H1 (cell line): ENCODE data around the gene HS2ST1. TPM values are rescaled to one million over a fixed set of nuclear protein-coding genes. Genes with fewer than 3 reads are reported as not detected.

Source experiments
- CTCF ChIA-PET: fragments of 300-600 bp; sonication (Branson Sonifier 250); formaldehyde crosslinking; loops from one replicate; lab custom pipeline; 2021; ENCODE audit not compliant: partially characterized antibody; lab: Charles Lee
- POLR2A ChIA-PET: fragments of 300-600 bp; sonication (Branson Sonifier 250); formaldehyde crosslinking; loops from one replicate; lab custom pipeline; 2021; ENCODE audit warnings: inconsistent platforms; ENCODE audit not compliant: partially characterized antibody; lab: Charles Lee
- DNase-seq, 2 experiments: peaks; one replicate each; pipeline versions ENCODE4 v3.0.0 to v3.0.0-alpha.2; 2010 to 2022; ENCODE audit warnings: low spot score in 2 of 2, low read depth in 1 of 2, mixed read lengths in 1 of 2
- FAIRE-seq: peaks from 2 replicates; lab custom pipeline; 2011; peaks lifted over from hg19 to GRCh38; lab: Jason Lieb, UNC
- H2AFZ ChIP-seq: 2 replicates; pipeline ENCODE4 v1.8.1; 2012; ENCODE audit warnings: low read length, inconsistent platforms
- H2AK5ac ChIP-seq: 2 replicates; pipeline ENCODE4 v1.6.1; 2013; ENCODE audit warnings: low read depth, low read length
- H2BK120ac ChIP-seq: replicated peaks from 2 replicates; pipeline ENCODE3; 2013; ENCODE audit warnings: low read depth, low read length, inconsistent platforms
- H2BK12ac ChIP-seq: 2 replicates; pipeline ENCODE4 v1.6.1; 2013; ENCODE audit warnings: low read depth, low read length
- H2BK15ac ChIP-seq: 2 replicates; pipeline ENCODE4 v1.6.1; 2013; ENCODE audit warnings: low read length
- H2BK20ac ChIP-seq: 2 replicates; pipeline ENCODE4 v1.6.1; 2013; ENCODE audit warnings: low read length
- H2BK5ac ChIP-seq: 2 replicates; pipeline ENCODE4 v1.6.1; 2013; ENCODE audit warnings: low read depth, low read length
- H3K14ac ChIP-seq: 2 replicates; pipeline ENCODE4 v1.6.1; 2013; ENCODE audit warnings: inconsistent platforms; ENCODE audit not compliant: insufficient read length
- H3K18ac ChIP-seq: 2 replicates; pipeline ENCODE4 v1.6.1; 2013; ENCODE audit warnings: low read length; ENCODE audit errors: extremely low read depth
- H3K23ac ChIP-seq: 2 replicates; pipeline ENCODE4 v1.6.1; 2013; ENCODE audit warnings: inconsistent platforms; ENCODE audit not compliant: insufficient read length
- H3K23me2 ChIP-seq: 2 replicates; pipeline ENCODE4 v1.6.1; 2013; ENCODE audit warnings: low read depth, low read length
- H3K27ac ChIP-seq: 2 replicates; pipeline ENCODE4 v1.6.1; 2011; ENCODE audit warnings: low read depth, low read length, inconsistent platforms
- H3K27me3 ChIP-seq, 4 experiments: replicated peaks in 1 of 4; 1 replicate in 1 of 4; 2 replicates in 3 of 4; pipeline versions ENCODE4 v1.6.1 to v1.8.1; 2011 to 2013; ENCODE audit warnings: low read length in 3 of 4, mild to moderate bottlenecking in 3 of 4, inconsistent platforms in 2 of 4, mixed read lengths in 2 of 4, moderate library complexity in 1 of 4; ENCODE audit not compliant: control insufficient read depth in 3 of 4, insufficient read depth in 3 of 4; ENCODE audit errors: extremely low read depth in 1 of 4
- H3K36me3 ChIP-seq, 4 experiments: 2 replicates each; pipeline versions ENCODE4 v1.6.1 to v1.8.1; 2011 to 2013; ENCODE audit warnings: mild to moderate bottlenecking in 4 of 4, low read length in 3 of 4, moderate library complexity in 2 of 4, control low read depth in 1 of 4, inconsistent platforms in 1 of 4; ENCODE audit not compliant: insufficient read depth in 4 of 4, control insufficient read depth in 2 of 4
- H3K4ac ChIP-seq: replicated peaks from 2 replicates; pipeline ENCODE3; 2013; ENCODE audit warnings: low read length, low read depth, mixed read lengths, inconsistent platforms; ENCODE audit not compliant: insufficient read length
- H3K4me1 ChIP-seq, 4 experiments: replicated peaks in 1 of 4; 1 replicate in 1 of 4; 2 replicates in 3 of 4; pipeline versions ENCODE4 v1.6.1 to v1.8.1; 2011 to 2013; ENCODE audit warnings: low read length in 3 of 4, inconsistent platforms in 2 of 4, mixed read lengths in 1 of 4; ENCODE audit not compliant: insufficient read depth in 4 of 4, control insufficient read depth in 3 of 4
- H3K4me2 ChIP-seq, 2 experiments: 2 replicates each; pipeline versions ENCODE4 v1.6.1 to v1.8.1; 2011 to 2013; ENCODE audit warnings: low read depth in 2 of 2, low read length in 2 of 2, control low read depth in 1 of 2, inconsistent platforms in 1 of 2, mild to moderate bottlenecking in 1 of 2; ENCODE audit not compliant: insufficient read depth in 1 of 2
- H3K4me3 ChIP-seq, 4 experiments: fragments of 200-600, 300-600 bp in 1 of 4; sonication (generic), shearing (Covaris generic), sonication (Bioruptor Twin) in 1 of 4; 2 replicates each; pipeline versions ENCODE4 v1.5.1 to v1.8.1; 2011 to 2016; ENCODE audit warnings: low read length in 4 of 4, low read depth in 3 of 4, control low read depth in 2 of 4, inconsistent platforms in 2 of 4, mild to moderate bottlenecking in 2 of 4, mixed read lengths in 1 of 4, moderate library complexity in 1 of 4; ENCODE audit not compliant: insufficient read depth in 2 of 4; ENCODE audit errors: extremely low read depth in 1 of 4
- H3K56ac ChIP-seq: replicated peaks from 2 replicates; pipeline ENCODE3; 2013; ENCODE audit warnings: low read depth, mild to moderate bottlenecking, mixed read lengths, low read length, inconsistent platforms; ENCODE audit not compliant: insufficient read length
- H3K79me1 ChIP-seq: 2 replicates; pipeline ENCODE4 v1.6.1; 2013; ENCODE audit warnings: low read depth, low read length, control low read depth
- H3K79me2 ChIP-seq, 2 experiments: 2 replicates each; pipeline versions ENCODE4 v1.6.1 to v1.8.1; 2012 to 2013; ENCODE audit warnings: low read length in 2 of 2, mild to moderate bottlenecking in 2 of 2, inconsistent platforms in 1 of 2; ENCODE audit not compliant: insufficient read depth in 2 of 2, control insufficient read depth in 1 of 2
- H3K9ac ChIP-seq, 4 experiments: replicated peaks in 1 of 4; 1 replicate in 1 of 4; 2 replicates in 3 of 4; pipeline versions ENCODE4 v1.6.1 to v1.8.1; 2011 to 2013; ENCODE audit warnings: low read depth in 3 of 4, low read length in 3 of 4, control low read depth in 2 of 4, mild to moderate bottlenecking in 2 of 4, moderate library complexity in 2 of 4, inconsistent platforms in 1 of 4; ENCODE audit errors: extremely low read depth in 1 of 4
- H3K9me3 ChIP-seq, 2 experiments: 2 replicates each; pipeline versions ENCODE4 v1.6.1 to v1.8.1; 2012 to 2013; ENCODE audit warnings: mild to moderate bottlenecking in 2 of 2, moderate library complexity in 2 of 2, control low read depth in 1 of 2, inconsistent platforms in 1 of 2, low read depth in 1 of 2, low read length in 1 of 2, mixed read lengths in 1 of 2; ENCODE audit not compliant: insufficient read depth in 2 of 2
- H4K20me1 ChIP-seq, 2 experiments: replicated peaks in 1 of 2; 2 replicates each; pipeline versions ENCODE3 to v1.8.1; 2011 to 2013; ENCODE audit warnings: inconsistent platforms in 2 of 2, low read length in 2 of 2, mild to moderate bottlenecking in 1 of 2; ENCODE audit not compliant: insufficient read depth in 2 of 2, control insufficient read depth in 1 of 2
- H4K5ac ChIP-seq: 2 replicates; pipeline ENCODE4 v1.6.1; 2013; ENCODE audit warnings: low read length, low read depth, mixed read lengths, inconsistent platforms; ENCODE audit not compliant: insufficient read length
- H4K8ac ChIP-seq: 2 replicates; pipeline ENCODE4 v1.8.0; 2013; ENCODE audit warnings: mild to moderate bottlenecking, moderate library complexity, low read length, inconsistent platforms; ENCODE audit not compliant: insufficient read depth; ENCODE audit errors: extremely low read depth
- H4K91ac ChIP-seq: replicated peaks from 2 replicates; pipeline ENCODE3; 2013; ENCODE audit warnings: low read length, mixed read lengths, inconsistent platforms; ENCODE audit not compliant: insufficient read length
- CHD2 ChIP-seq: IDR thresholded peaks from 2 replicates; pipeline ENCODE4 v1.6.1; 2012; ENCODE audit warnings: low read length, improper control_type of control experiment
- JUN ChIP-seq: IDR thresholded peaks from 2 replicates; pipeline ENCODE4 v1.6.1; 2011; ENCODE audit warnings: low read depth, mild to moderate bottlenecking, improper control_type of control experiment, low read length
- NRF1 ChIP-seq: IDR thresholded peaks from 2 replicates; pipeline ENCODE4 v1.6.1; 2011; ENCODE audit warnings: mild to moderate bottlenecking, low read depth, low read length, improper control_type of control experiment
- POU5F1 ChIP-seq: IDR thresholded peaks from 2 replicates; pipeline ENCODE4 v1.6.1; 2011; ENCODE audit warnings: low read depth, mild to moderate bottlenecking, low read length, moderate library complexity
- RAD21 ChIP-seq, 2 experiments: IDR thresholded peaks in 1 of 2; conservative IDR thresholded peaks in 1 of 2; 2 replicates each; pipeline ENCODE4 v1.6.1; 2011; ENCODE audit warnings: low read depth in 2 of 2, low read length in 2 of 2, improper control_type of control experiment in 1 of 2, inconsistent platforms in 1 of 2, mild to moderate bottlenecking in 1 of 2, moderate library complexity in 1 of 2
- RXRA ChIP-seq: IDR thresholded peaks from 2 replicates; pipeline ENCODE4 v1.6.1; 2011; ENCODE audit warnings: low read depth, mild to moderate bottlenecking, low read length, moderate library complexity; ENCODE audit not compliant: insufficient read depth
- WGBS, 2 experiments: shearing (Covaris generic) in 1 of 2; methylation state at CpG; one replicate each; pipeline versions ENCODE4 v1.1.6 to v1.1.7; 2013 to 2015; ENCODE audit warnings: low lambda C conversion rate in 2 of 2, mixed read lengths in 2 of 2, inconsistent platforms in 1 of 2, low coverage in 1 of 2, missing lambda C conversion rate in 1 of 2; ENCODE audit not compliant: insufficient replicate concordance in 2 of 2, insufficient coverage in 1 of 2, insufficient read length in 1 of 2; ENCODE audit errors: extremely low coverage in 1 of 2, missing lambda C conversion rate in 1 of 2; 5-methylcytosine and 5-hydroxymethylcytosine counted together
- polyA plus RNA-seq, 7 experiments: library from polyadenylated mRNA; depleted of rRNA in 3 of 7; stranded (reverse) in 5 of 7; unstranded in 2 of 7; fragments of >200 nt in 5 of 7; fragments of 200-250 nt in 2 of 7; gene quantifications; 1 replicate in 5 of 7; 2 replicates in 1 of 7; 4 replicates in 1 of 7; pipeline versions ENCODE4 v1.2.1 to v1.2.3, GENCODE V29; 2011 to 2013; ENCODE audit warnings: missing spikeins in 2 of 7, mixed read lengths in 2 of 7
- total RNA-seq: library from RNA; stranded (reverse); fragmentation: NEBNext Ultra II Directional; extraction: Animal tissue kit (Norgen Biotek cat#: 25700); gene quantifications from 2 replicates; pipeline ENCODE4 v1.2.1, GENCODE V29; 2021
- TF ChIP-seq, protein P1 (sequence below): IDR thresholded peaks from 2 replicates; pipeline ENCODE4 v1.6.1; 2011; ENCODE audit warnings: low read depth, mild to moderate bottlenecking, low read length; ENCODE audit not compliant: insufficient read depth

Gene HS2ST1
- total and polyA plus RNA-seq, 2 of the 8 experiments (the other 6 are each of a cell fraction or from before 2014, with no cell fraction given) = 5.2 to 28.3 TPM

DNA sequence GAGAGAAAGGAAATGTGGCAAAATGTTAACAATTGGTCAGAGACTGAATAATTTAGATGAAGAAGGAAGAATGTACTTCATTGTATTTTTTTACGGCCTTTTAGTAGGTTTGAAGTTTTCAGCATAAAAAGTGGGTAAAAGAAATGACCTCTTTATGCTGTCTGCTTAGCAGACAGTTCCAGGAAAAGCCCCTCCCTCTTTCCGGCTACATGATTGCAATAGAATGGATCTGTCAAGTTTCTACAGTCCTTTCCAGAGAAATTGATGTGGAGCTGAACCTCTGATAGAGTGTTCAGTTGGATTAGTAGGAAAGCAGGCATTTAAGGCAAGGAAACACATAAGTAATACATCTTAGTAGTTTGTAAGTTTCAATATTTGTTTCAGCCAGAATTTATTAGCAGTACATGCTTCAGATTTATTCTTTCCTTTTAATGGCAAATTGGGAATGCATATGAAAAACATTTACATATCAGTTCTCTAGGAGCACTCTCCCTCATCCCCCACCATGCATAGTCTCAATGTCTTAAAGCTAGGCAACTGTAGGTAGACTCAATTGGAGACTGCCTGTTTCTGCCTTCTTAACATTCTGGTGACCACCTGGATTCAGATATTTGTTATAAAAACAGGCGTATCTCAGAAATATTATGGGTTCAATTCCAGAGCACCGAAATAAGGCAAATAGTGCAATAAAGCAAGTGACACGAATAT, 36.4 kb downstream of the HS2ST1 start:
- Histone ChIP-seq H4K20me1 (peaks cover 0 to 1% of the 10 kb centered on the region in 2 experiments), H3K23ac (no peak overlapping the region), H3K23me2 (no peaks in the 10 kb centered on the region), H3K4ac (no peak overlapping the region), H4K8ac (no peak overlapping the region), H3K4me1 (peaks cover 0 to 10% (median 4%) of the 10 kb centered on the region in 4 experiments; a peak in 4 of 7 replicates), H3K27me3 (no peaks in the 10 kb centered on the region), H3K14ac (no peak overlapping the region), H3K79me2 (peaks cover 3 to 95% of the 10 kb centered on the region in 2 experiments; a peak in 3 of 4 replicates), H2BK15ac (no peak overlapping the region), H3K4me3 (no peak overlapping the region), H3K56ac (no peak overlapping the region), H4K91ac (no peak overlapping the region), H3K9me3 (peaks cover 0 to 2% of the 10 kb centered on the region in 2 experiments; a peak in 1 of 4 replicates), H2BK5ac (no peak overlapping the region), H3K4me2 (no peak overlapping the region), H2BK120ac (no peak overlapping the region), H2AFZ (no peak overlapping the region), H4K5ac (no peak overlapping the region), H2BK12ac (no peak overlapping the region), H2AK5ac (no peak overlapping the region), H2BK20ac (no peak overlapping the region), H3K79me1 (peaks cover 2% of the 10 kb centered on the region; the same call in 1 of the 2 replicates), H3K36me3 (no peaks in the 10 kb centered on the region), H3K27ac (no peak overlapping the region), H3K9ac (no peak overlapping the region), H3K18ac (no peak overlapping the region)
- ChIA-PET CTCF (no interaction called here), POLR2A (no interaction called here)
- no peak for DNase-seq
- 86% methylated on average over 5 of the region's 5 CpGs; no CpG with 5 or more reads in 1 of the 2 experiments for WGBS, 2 experiments
- TF ChIP-seq JUN = no peak
- TF ChIP-seq, protein P1, sequence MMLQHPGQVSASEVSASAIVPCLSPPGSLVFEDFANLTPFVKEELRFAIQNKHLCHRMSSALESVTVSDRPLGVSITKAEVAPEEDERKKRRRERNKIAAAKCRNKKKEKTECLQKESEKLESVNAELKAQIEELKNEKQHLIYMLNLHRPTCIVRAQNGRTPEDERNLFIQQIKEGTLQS = no peak
- no peak for TF ChIP-seq NRF1
- TF ChIP-seq CHD2 = no peak
- TF ChIP-seq POU5F1 = no peak
- no peak for TF ChIP-seq RAD21 (IDR thresholded peaks at IDR 0.05 in 1 of 2, conservative IDR thresholded peaks at IDR 0.05 in 1 of 2; ENCODE audit: low read depth in 2 of 2, low read length in 2 of 2)
- TF ChIP-seq RXRA = no peak
- FAIRE-seq = no peak
